ACC112 (cell line): ENCODE measurements around the gene AUTS2.

ENCODE experiments used
- H2AFZ ChIP-seq: fragments of 200-600 bp; sonication (generic); one replicate; pipeline ENCODE4 v1.6.0; 2017; ENCODE audit warnings: antibody characterized with exemption, low read length; ENCODE audit not compliant: unreplicated experiment
- H3K27ac ChIP-seq: fragments of 200-600 bp; sonication (generic); 2 replicates; pipeline ENCODE4 v1.5.1; 2014; ENCODE audit warnings: low read depth, mild to moderate bottlenecking, antibody characterized with exemption, low read length, moderate library complexity
- H3K27me3 ChIP-seq: fragments of 200-600 bp; sonication (generic); 2 replicates; pipeline ENCODE4 v1.6.1; 2014; ENCODE audit warnings: mild to moderate bottlenecking, antibody characterized with exemption, low read length, moderate library complexity, mixed read lengths; ENCODE audit not compliant: insufficient read depth
- H3K36me3 ChIP-seq: fragments of 200-600 bp; sonication (generic); 2 replicates; pipeline ENCODE4 v1.6.1; 2016; ENCODE audit warnings: mild to moderate bottlenecking, antibody characterized with exemption, low read length, moderate library complexity, mixed read lengths; ENCODE audit not compliant: insufficient read depth
- H3K4me1 ChIP-seq: fragments of 200-600 bp; sonication (generic); one replicate; pipeline ENCODE4 v1.6.1; 2016; ENCODE audit warnings: low read length, mixed read lengths; ENCODE audit not compliant: insufficient read depth, unreplicated experiment, control insufficient read depth
- H3K4me3 ChIP-seq: fragments of 200-600 bp; sonication (generic); 2 replicates; pipeline ENCODE4 v1.5.1; 2014; ENCODE audit warnings: mild to moderate bottlenecking, low read depth, low read length
- H3K79me2 ChIP-seq: fragments of 200-600 bp; sonication (generic); one replicate; pipeline ENCODE4 v1.6.0; 2016; ENCODE audit warnings: low read length; ENCODE audit not compliant: control insufficient read depth, unreplicated experiment, insufficient read depth

The AUTS2 gene

GRCh38 chr7:69687739-69688433 lies 89.6 kb downstream of the AUTS2 start:
- no peaks in the 10 kb centered on the region for H3K79me2 ChIP-seq
- H3K27ac ChIP-seq: no peak overlapping the region
- H3K27me3 ChIP-seq: no peaks in the 10 kb centered on the region
- no peak overlapping the region for H2AFZ ChIP-seq
- no peaks in the 10 kb centered on the region for H3K36me3 ChIP-seq
- no peak overlapping the region for H3K4me3 ChIP-seq
- no peaks in the 10 kb centered on the region for H3K4me1 ChIP-seq

- H3K79me2 ChIP-seq: no peaks in the 10 kb centered on the region
- no peak overlapping the region for H3K27ac ChIP-seq
Observed at GRCh38 chr7:69690329-69690728, 92.1 kb downstream of the AUTS2 start.

GRCh38 chr7:69691327-69691726 lies 93.1 kb downstream of the AUTS2 start:
- Histone ChIP-seq H3K79me2 (no peaks in the 10 kb centered on the region), H3K27me3 (no peaks in the 10 kb centered on the region), H3K27ac (no peak overlapping the region), H2AFZ (no peak overlapping the region), H3K36me3 (no peaks in the 10 kb centered on the region), H3K4me1 (no peaks in the 10 kb centered on the region), H3K4me3 (no peak overlapping the region)

More at GRCh38 chr7:69690329-69690728, 92.1 kb downstream of the AUTS2 start:
- Histone ChIP-seq H2AFZ (no peak overlapping the region), H3K4me3 (no peak overlapping the region), H3K27me3 (no peaks in the 10 kb centered on the region), H3K36me3 (no peaks in the 10 kb centered on the region), H3K4me1 (no peaks in the 10 kb centered on the region)

GRCh38 chr7:69691734-69692133 lies 93.5 kb downstream of the AUTS2 start:
- Histone ChIP-seq H3K79me2 (no peaks in the 10 kb centered on the region), H3K36me3 (no peaks in the 10 kb centered on the region), H3K27me3 (no peaks in the 10 kb centered on the region), H3K27ac (no peak overlapping the region), H2AFZ (no peak overlapping the region), H3K4me1 (no peaks in the 10 kb centered on the region), H3K4me3 (no peak overlapping the region)

- H3K4me3 ChIP-seq: no peak overlapping the region
- H3K27ac ChIP-seq: no peak overlapping the region
- H2AFZ ChIP-seq: no peak overlapping the region
Observed at GRCh38 chr7:69692611-69693010, 94.3 kb downstream of the AUTS2 start.

GRCh38 chr7:69693042-69693441 lies 94.8 kb downstream of the AUTS2 start:
- Histone ChIP-seq H3K36me3 (no peaks in the 10 kb centered on the region), H3K4me3 (no peak overlapping the region), H2AFZ (no peak overlapping the region), H3K79me2 (no peaks in the 10 kb centered on the region), H3K27ac (no peak overlapping the region), H3K27me3 (no peaks in the 10 kb centered on the region), H3K4me1 (no peaks in the 10 kb centered on the region)

More at GRCh38 chr7:69692611-69693010, 94.3 kb downstream of the AUTS2 start:
- Histone ChIP-seq H3K36me3 (no peaks in the 10 kb centered on the region), H3K4me1 (no peaks in the 10 kb centered on the region), H3K27me3 (no peaks in the 10 kb centered on the region), H3K79me2 (no peaks in the 10 kb centered on the region)

- no peaks in the 10 kb centered on the region for H3K36me3 ChIP-seq
- no peaks in the 10 kb centered on the region for H3K4me1 ChIP-seq
- H3K27ac ChIP-seq: no peak overlapping the region
- no peaks in the 10 kb centered on the region for H3K79me2 ChIP-seq
- no peak overlapping the region for H3K4me3 ChIP-seq
- H2AFZ ChIP-seq: no peak overlapping the region
- no peaks in the 10 kb centered on the region for H3K27me3 ChIP-seq
Observed at GRCh38 chr7:69696054-69696591, 97.8 kb downstream of the AUTS2 start.

- H2AFZ ChIP-seq: no peak overlapping the region
- no peaks in the 10 kb centered on the region for H3K79me2 ChIP-seq
- H3K27ac ChIP-seq: no peak overlapping the region
- H3K27me3 ChIP-seq: no peaks in the 10 kb centered on the region
- H3K36me3 ChIP-seq: no peaks in the 10 kb centered on the region
- H3K4me1 ChIP-seq: no peaks in the 10 kb centered on the region
- H3K4me3 ChIP-seq: no peak overlapping the region
Observed at GRCh38 chr7:69696686-69697685, 98.7 kb downstream of the AUTS2 start.

- Histone ChIP-seq H3K4me1 (no peaks in the 10 kb centered on the region), H3K4me3 (no peak overlapping the region), H3K27ac (no peak overlapping the region), H3K36me3 (no peaks in the 10 kb centered on the region), H3K79me2 (no peaks in the 10 kb centered on the region), H2AFZ (no peak overlapping the region), H3K27me3 (no peaks in the 10 kb centered on the region)
Observed at GRCh38 chr7:69698109-69698825, 100.0 kb downstream of the AUTS2 start.

- no peaks in the 10 kb centered on the region for H3K4me1 ChIP-seq
Observed at GRCh38 chr7:69699931-69700330, 101.7 kb downstream of the AUTS2 start.

More at GRCh38 chr7:69699931-69700330, 101.7 kb downstream of the AUTS2 start:
- Histone ChIP-seq H3K36me3 (no peaks in the 10 kb centered on the region), H3K27ac (no peak overlapping the region), H3K4me3 (no peak overlapping the region), H2AFZ (no peak overlapping the region), H3K27me3 (no peaks in the 10 kb centered on the region), H3K79me2 (no peaks in the 10 kb centered on the region)
